ENCODE results near the gene PLS3. TPM values are rescaled to one million over a fixed set of nuclear protein-coding genes. Genes with fewer than 3 reads are reported as not detected.

PLS3 gene
- total and polyA plus RNA-seq, 2 of the 4 experiments (the other 2 are of a cell fraction): 158 to 252 TPM

- Histone ChIP-seq H3K14ac (replicated peaks; ENCODE audit: low read depth, low read length) (no peak overlapping the region), H2BK120ac (ENCODE audit: low read depth, low read length) (peak overlapping the region; percentile 56), H3K18ac (ENCODE audit: low read depth, low read length) (peak overlapping the region; percentile 79; the same call in 1 of the 2 replicates), H3K4me3 (ENCODE audit: insufficient read depth, low read depth, low read length) (peak overlapping the region; percentile 99), H3K9ac (ENCODE audit: low read depth, low read length) (peak overlapping the region; percentile 27; the same call in 1 of the 2 replicates), H3K9me3 (ENCODE audit: control insufficient read depth, insufficient read depth, low read length) (no peaks in the 10 kb centered on the region), H2AK9ac (replicated peaks; ENCODE audit: low read depth, low read length, poor library complexity) (no peak overlapping the region), H4K8ac (ENCODE audit: low read depth in 2 of 2, low read length in 2 of 2) (peak overlapping the region; percentile 51 to 81), H3K79me1 (ENCODE audit: low read depth in 1 of 2, low read length in 2 of 2) (peaks cover 0 to 5% of the 10 kb centered on the region in 2 experiments; a peak in 1 of 4 replicates), H2AK5ac (ENCODE audit: low read depth, low read length) (peak overlapping the region; percentile 22; the same call in 1 of the 2 replicates), H4K91ac (ENCODE audit: insufficient read depth, low read depth, low read length) (peak overlapping the region; percentile 78), H3K36me3 (ENCODE audit: control insufficient read depth, insufficient read depth, low read length) (no peaks in the 10 kb centered on the region), H2BK20ac (ENCODE audit: low read depth, low read length) (peak overlapping the region; percentile 58; the same call in 1 of the 2 replicates), H3K4ac (ENCODE audit: low read depth, low read length) (peak overlapping the region; percentile 58), H2BK15ac (ENCODE audit: low read depth, low read length) (peak overlapping the region; percentile 63; the same call in 2 of the 3 replicates), H3K27ac (ENCODE audit: insufficient read depth, low read length) (peak overlapping the region; percentile 99), H2BK5ac (ENCODE audit: low read depth, low read length, poor library complexity, severe bottlenecking) (peak overlapping the region; percentile 69), H3K9me1 (ENCODE audit: insufficient read depth, low read length) (no peaks in the 10 kb centered on the region), H4K5ac (ENCODE audit: low read depth, low read length) (peak overlapping the region; percentile 75), H3K27me3 (ENCODE audit: control insufficient read depth, insufficient read depth, low read length) (peaks cover 2% of the 10 kb centered on the region; the same call in 1 of the 2 replicates), H4K20me1 (ENCODE audit: insufficient read depth, low read length) (peaks cover 4% of the 10 kb centered on the region; the same call in 1 of the 2 replicates), H2AFZ (replicated peaks; ENCODE audit: low read length, poor library complexity) (peak overlapping the region; percentile 69), H3K4me2 (ENCODE audit: low read depth, low read length) (peak overlapping the region; percentile 79), H3K56ac (ENCODE audit: extremely low read depth, insufficient read depth, low read length) (0 out of 2 replicates have a peak overlapping the region, but pooled peaks have one; percentile 22), H3K23ac (ENCODE audit: low read depth, low read length) (peak overlapping the region; percentile 25; the same call in 1 of the 2 replicates), H3K4me1 (ENCODE audit: control insufficient read depth, insufficient read depth, low read length) (peaks cover 3% of the 10 kb centered on the region)
- no TSS peak for BruUV-seq (replicated peaks)
- ATAC-seq (ENCODE audit: low read depth): no peak
- CTCF ChIA-PET: interaction anchor here (0.6 kb wide), 1 partner anchor 98 kb away, joined by 3 read pairs; no protein-coding TSS in a partner anchor
- POLR2A ChIA-PET (ENCODE audit: unreplicated experiment): no interaction called here
- TF ChIP-seq MAZ (IDR thresholded peaks at IDR 0.05; ENCODE audit: borderline replicate concordance, low read depth, low read length) (no peak), BHLHE40 (IDR thresholded peaks at IDR 0.05; ENCODE audit: low read depth, low read length) (0 out of 2 replicates have a peak, but pooled peaks have one; percentile 17)
- no CpG with 5 or more reads among the region's 10 CpGs for WGBS, 2 experiments (ENCODE audit: extremely low coverage in 2 of 2, insufficient read length in 1 of 2)
- intact Hi-C loops (cut with micrococcal nuclease): loop anchor here (2.0 to 5.0 kb wide), 2 partner anchors 148 to 328 kb away; partner anchors contain the start of gene LRCH2
- peak; percentile 75 for DNase-seq
- in situ Hi-C loops (cut with MboI; ENCODE audit: low sequenced_read_pairs): loop anchor here (5.0 kb wide), 1 partner anchor 218 kb away; no protein-coding TSS in a partner anchor
- dilution Hi-C loops (cut with HindIII; ENCODE audit: low sequenced_read_pairs, unreplicated experiment): no loop called here
Measured at GRCh38 chrX:115560211-115560977, 580 bp upstream of the PLS3 start.

All from IMR-90 (cell line).